Astrocyte of the hippocampus (primary cell): Measurements from ENCODE around the gene LAMA3.

Experiments
- DNase-seq: peaks from one replicate; pipeline ENCODE4 v3.0.0; 2011; ENCODE audit warnings: low read depth, low spot score

The LAMA3 gene

DNA sequence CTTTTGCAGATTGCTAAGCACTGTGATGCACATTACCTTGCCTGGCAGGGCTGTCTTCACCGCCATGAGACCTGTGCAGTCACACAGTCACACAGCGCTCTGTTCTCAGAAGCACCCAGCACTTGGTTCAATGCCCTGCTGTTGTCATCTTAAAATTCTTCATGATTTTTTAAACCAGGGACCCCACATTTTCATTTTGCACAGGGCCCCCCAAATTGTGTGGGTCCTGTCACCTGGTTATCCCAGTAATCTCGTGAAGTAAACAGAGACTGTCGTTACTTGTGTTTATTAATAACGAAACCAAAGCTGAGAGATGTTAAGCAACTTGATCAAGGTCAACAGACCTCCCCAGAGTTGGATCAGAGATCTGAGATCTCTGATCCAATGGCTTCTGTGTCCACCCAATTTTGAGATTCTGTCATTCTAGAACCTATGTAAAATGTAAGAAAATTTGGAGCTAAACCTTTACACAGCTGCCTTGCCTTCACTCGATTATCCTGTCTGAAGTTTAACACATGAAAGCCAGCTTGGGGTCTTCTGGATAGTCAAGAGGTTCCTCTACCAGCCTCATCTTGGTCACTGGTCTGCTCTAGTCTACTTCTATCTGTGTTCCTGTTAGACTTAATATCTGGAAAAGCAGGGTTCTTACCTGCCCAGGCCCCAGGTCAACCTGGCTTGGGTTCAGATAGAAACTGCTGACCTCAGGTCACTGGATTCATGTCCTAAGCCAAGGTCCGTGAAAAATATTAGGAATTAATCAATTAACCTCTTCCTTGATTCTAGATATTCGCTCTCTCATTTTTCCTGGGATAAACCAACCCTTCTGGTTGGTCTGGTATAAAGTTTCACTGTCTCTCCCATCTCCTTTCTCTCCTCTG is 311.6 kb downstream of the LAMA3 start:
- no peak for DNase-seq

DNA sequence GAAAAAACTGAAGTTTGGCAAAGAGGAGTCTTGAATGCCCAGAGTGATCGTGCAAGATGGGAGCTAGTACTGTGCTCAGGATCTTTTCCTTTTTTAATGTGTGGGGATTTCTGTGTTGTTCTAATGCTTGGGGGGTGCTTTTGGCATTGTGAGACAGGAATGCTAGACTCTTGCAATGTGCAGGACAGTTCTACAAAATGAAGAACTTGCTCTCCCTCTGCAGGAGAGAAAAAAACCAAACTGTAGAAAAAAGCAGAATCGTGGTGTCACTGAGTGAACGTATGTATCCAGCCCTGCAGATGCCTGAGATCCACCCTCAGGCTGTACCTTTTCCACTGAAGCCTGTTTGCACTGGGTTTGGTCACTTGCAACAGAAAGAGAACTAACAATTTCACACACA is 313.2 kb downstream of the LAMA3 start:
- no peak for DNase-seq

DNA sequence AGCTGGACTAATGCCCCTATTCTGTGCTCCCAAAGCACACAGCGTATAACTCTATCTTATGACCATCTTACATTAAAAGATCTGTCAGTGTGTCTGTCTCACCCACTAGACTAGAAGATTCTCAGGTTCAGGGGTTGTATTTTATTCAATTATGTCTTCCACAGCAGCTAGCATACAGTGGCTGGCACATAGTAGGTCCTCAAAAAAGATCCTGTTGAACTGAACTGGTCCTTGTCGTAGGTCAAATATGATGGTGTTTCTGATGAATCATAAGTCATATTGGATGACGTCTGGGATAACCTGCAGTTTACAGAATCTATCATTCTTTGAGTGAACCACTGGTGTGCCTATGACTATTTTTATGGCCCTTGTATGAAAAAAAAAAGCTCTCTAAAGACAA is 314.0 kb downstream of the LAMA3 start:
- no peak for DNase-seq

DNA sequence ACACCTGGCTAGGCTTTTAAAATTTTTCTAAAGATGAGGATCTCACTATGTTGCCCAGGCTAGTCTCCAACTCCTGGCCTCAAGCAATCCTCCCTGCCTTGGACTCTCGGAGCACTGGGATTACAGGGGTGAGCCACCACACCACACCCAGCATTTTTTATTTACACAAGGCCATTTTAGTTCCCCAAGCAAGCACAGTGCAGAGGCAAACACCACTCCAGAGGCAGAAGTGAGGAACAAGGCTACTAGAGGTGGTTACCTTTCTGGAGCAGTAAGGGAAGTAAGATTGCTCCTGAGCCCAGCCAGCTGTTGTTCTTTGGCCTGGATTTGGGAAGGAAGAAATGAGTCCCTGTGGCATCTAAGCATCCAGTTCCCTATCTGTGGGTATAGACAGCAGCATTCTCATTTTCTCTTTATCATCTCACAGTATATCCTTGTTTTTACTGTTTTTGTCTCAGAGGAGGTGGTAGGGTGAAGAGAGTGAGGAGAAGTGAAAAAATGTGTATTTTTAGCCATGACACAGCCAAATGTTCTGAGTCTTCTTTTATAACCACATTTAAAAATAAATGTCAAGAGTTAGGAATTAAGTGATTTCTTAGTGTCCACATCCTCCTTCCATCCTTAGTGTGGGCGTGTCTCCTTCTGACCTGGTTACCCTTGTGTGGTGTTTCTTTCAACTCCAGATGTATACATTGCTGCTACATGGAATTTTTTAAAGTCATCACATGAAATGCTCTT is 314.8 kb downstream of the LAMA3 start:
- no peak for DNase-seq
